Rectal smooth muscle tissue (tissue), 1 donor: ENCODE results near the gene BAZ1B.
"Not testable (repeated sequence)": the region's sequence is repeated elsewhere in the genome, so short reads cannot be mapped to it uniquely, and the experiment has no call there.

ENCODE experiments used
- H3K27ac ChIP-seq: one replicate; pipeline ENCODE4 v1.7.0; 2013; ENCODE audit warnings: low read depth, low read length, inconsistent platforms
- H3K27me3 ChIP-seq: one replicate; pipeline ENCODE4 v1.7.0; 2013; ENCODE audit warnings: low read length; ENCODE audit not compliant: control insufficient read depth, insufficient read depth
- H3K36me3 ChIP-seq: one replicate; pipeline ENCODE4 v1.7.0; 2013; ENCODE audit warnings: low read length; ENCODE audit not compliant: control insufficient read depth, insufficient read depth
- H3K4me1 ChIP-seq: one replicate; pipeline ENCODE4 v1.7.0; 2013; ENCODE audit warnings: low read length; ENCODE audit not compliant: control insufficient read depth, insufficient read depth
- H3K4me3 ChIP-seq: one replicate; pipeline ENCODE4 v1.7.0; 2013; ENCODE audit warnings: low read length
- H3K9ac ChIP-seq: one replicate; pipeline ENCODE4 v1.7.0; 2013; ENCODE audit warnings: low read length

Gene BAZ1B

DNA sequence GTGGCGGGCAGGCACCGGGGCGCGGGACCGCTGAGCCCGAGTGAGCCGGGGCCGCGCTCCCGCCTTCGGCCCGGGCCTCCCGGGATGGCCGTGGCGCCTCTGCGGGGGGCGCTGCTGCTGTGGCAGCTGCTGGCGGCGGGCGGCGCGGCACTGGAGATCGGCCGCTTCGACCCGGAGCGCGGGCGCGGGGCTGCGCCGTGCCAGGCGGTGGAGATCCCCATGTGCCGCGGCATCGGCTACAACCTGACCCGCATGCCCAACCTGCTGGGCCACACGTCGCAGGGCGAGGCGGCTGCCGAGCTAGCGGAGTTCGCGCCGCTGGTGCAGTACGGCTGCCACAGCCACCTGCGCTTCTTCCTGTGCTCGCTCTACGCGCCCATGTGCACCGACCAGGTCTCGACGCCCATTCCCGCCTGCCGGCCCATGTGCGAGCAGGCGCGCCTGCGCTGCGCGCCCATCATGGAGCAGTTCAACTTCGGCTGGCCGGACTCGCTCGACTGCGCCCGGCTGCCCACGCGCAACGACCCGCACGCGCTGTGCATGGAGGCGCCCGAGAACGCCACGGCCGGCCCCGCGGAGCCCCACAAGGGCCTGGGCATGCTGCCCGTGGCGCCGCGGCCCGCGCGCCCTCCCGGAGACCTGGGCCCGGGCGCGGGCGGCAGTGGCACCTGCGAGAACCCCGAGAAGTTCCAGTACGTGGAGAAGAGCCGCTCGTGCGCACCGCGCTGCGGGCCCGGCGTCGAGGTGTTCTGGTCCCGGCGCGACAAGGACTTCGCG is 88.0 kb downstream of the BAZ1B start:
- H3K27me3 ChIP-seq: peaks cover 3% of the 10 kb centered on the region
- peaks cover 1% of the 10 kb centered on the region for H3K36me3 ChIP-seq
- no peak overlapping the region for H3K27ac ChIP-seq
- H3K4me3 ChIP-seq: peak overlapping the region; percentile 46
- H3K9ac ChIP-seq: no peak overlapping the region
- no peaks in the 10 kb centered on the region for H3K4me1 ChIP-seq

GRCh38 chr7:73432676-73433075 is 89.4 kb downstream of the BAZ1B start:
- Histone ChIP-seq H3K4me1 (no peaks in the 10 kb centered on the region), H3K36me3 (no peaks in the 10 kb centered on the region), H3K4me3 (no peak overlapping the region), H3K9ac (no peak overlapping the region), H3K27me3 (peaks cover 7% of the 10 kb centered on the region), H3K27ac (no peak overlapping the region)

DNA sequence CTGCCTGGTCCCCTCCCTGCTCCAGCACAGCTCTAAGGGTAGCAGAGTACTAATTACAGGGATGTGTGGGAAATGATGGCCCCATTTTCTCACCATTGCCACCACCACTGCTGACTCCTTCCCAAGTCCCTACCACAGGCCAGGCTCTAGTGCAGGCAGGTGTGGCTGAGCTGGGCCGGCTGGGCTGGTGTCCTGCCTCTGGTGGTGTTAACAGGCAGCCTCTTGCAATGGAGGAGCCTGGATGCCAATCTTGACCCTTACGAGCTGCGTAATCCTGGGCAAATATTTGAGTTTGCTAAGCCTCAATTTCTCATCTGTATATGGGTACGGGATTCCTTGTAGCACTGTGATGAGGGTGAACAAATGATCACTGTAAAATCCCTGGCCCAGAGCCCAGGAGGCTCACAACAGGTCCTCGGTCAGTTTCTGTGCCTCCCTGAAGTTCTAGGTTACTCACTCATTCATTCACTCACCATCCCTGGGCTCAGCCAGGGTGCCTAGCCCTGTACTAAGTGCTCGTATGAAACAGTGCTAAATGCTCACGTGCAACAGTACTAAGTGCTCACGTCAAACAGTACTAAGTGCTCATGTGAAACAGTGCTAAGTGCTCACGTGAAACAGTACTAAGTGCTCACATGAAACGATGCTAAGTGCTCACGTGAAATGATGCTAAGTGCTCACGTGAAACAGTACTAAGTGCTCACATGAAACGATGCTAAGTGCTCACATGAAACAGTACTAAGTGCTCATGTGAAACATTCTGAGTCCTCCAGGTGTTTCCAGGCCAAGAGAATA is 90.9 kb downstream of the BAZ1B start:
- H3K27ac ChIP-seq: no peak overlapping the region
- H3K36me3 ChIP-seq: no peaks in the 10 kb centered on the region
- H3K27me3 ChIP-seq: peaks cover 7% of the 10 kb centered on the region
- no peak overlapping the region for H3K9ac ChIP-seq
- H3K4me3 ChIP-seq: no peak overlapping the region
- H3K4me1 ChIP-seq: no peaks in the 10 kb centered on the region

GRCh38 chr7:73430540-73430939 is 91.6 kb downstream of the BAZ1B start:
- not testable (repeated sequence) for H3K27me3 ChIP-seq, H3K27ac ChIP-seq, H3K9ac ChIP-seq, H3K4me1 ChIP-seq, H3K36me3 ChIP-seq, H3K4me3 ChIP-seq

DNA sequence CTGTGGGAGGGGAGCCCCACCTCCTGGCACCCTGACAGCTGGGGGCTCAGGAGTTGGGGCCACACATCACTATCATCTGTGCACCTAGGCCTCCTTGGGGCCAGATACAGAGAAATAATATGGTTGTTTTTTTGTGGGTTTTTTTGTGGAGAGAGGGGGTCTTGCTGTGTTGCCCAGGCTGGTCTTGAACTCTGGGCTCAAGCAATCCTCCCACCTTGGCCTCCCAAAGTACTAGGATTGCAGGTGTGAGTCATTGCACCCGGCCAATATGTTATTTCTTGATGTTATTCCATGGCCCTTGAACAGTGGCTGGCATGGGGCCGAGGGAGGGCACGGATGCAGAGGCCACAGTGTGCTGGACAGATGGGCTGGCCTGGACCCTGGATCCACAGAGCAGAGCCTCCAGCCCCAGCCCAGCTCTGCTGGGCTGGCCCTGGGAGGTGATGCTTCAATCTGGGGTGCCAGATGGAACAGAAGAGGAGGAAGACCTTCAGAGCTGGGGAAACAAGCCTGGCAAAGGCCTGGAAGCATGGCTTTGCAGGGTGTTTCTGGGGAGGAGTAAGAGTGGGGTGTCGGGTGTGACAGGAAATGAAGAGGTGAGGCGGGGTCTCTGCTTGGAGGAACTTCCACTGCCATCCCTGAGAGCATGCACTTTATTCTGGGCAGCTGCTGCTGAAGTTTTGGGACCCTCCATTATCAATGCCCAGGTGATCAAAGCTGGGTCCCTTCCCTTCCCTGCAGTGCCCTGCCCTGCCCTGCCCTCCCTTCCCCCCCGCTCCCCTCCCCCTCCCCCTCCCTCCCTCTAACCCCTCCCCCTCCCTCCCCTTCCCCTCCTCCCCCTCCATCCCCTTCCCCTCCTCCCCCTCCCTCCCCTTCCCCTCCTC is 92.2 kb downstream of the BAZ1B start:
- no peak overlapping the region for H3K9ac ChIP-seq
- H3K4me3 ChIP-seq: no peak overlapping the region
- no peak overlapping the region for H3K27ac ChIP-seq
- H3K36me3 ChIP-seq: no peaks in the 10 kb centered on the region
- peaks cover 7% of the 10 kb centered on the region for H3K27me3 ChIP-seq
- no peaks in the 10 kb centered on the region for H3K4me1 ChIP-seq

DNA sequence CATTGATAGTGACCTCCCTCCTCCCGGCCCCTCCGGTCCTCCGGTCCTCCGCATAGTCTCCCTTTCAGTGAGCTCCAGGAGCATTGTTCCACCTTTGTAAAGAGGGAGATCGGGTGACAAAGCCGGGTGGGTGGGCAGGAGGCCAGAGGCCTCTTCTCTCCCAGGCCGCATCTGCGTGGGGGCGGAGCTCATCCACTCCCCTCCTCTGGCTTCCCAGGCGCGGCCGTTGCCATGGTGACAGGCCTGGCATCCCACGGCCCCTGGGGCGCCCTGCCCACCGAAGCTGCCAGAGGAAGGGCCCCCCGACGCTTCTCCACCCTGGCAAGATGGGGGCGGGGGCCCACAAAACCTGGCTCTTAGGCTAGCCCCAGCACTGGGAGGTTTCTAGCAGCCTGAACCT is 92.9 kb downstream of the BAZ1B start:
- Histone ChIP-seq H3K4me1 (no peaks in the 10 kb centered on the region), H3K27ac (no peak overlapping the region), H3K4me3 (no peak overlapping the region), H3K27me3 (peaks cover 7% of the 10 kb centered on the region), H3K9ac (no peak overlapping the region), H3K36me3 (no peaks in the 10 kb centered on the region)

GRCh38 chr7:73427902-73428787 is 93.9 kb downstream of the BAZ1B start:
- H3K36me3 ChIP-seq: no peaks in the 10 kb centered on the region
- no peaks in the 10 kb centered on the region for H3K4me1 ChIP-seq
- no peak overlapping the region for H3K4me3 ChIP-seq
- peaks cover 7% of the 10 kb centered on the region for H3K27me3 ChIP-seq
- H3K9ac ChIP-seq: no peak overlapping the region
- no peak overlapping the region for H3K27ac ChIP-seq

- Histone ChIP-seq H3K4me1 (no peaks in the 10 kb centered on the region), H3K9ac (no peak overlapping the region), H3K27me3 (peaks cover 7% of the 10 kb centered on the region), H3K4me3 (no peak overlapping the region), H3K27ac (no peak overlapping the region), H3K36me3 (no peaks in the 10 kb centered on the region)
Measured at GRCh38 chr7:73426016-73426415, 96.1 kb downstream of the BAZ1B start.

DNA sequence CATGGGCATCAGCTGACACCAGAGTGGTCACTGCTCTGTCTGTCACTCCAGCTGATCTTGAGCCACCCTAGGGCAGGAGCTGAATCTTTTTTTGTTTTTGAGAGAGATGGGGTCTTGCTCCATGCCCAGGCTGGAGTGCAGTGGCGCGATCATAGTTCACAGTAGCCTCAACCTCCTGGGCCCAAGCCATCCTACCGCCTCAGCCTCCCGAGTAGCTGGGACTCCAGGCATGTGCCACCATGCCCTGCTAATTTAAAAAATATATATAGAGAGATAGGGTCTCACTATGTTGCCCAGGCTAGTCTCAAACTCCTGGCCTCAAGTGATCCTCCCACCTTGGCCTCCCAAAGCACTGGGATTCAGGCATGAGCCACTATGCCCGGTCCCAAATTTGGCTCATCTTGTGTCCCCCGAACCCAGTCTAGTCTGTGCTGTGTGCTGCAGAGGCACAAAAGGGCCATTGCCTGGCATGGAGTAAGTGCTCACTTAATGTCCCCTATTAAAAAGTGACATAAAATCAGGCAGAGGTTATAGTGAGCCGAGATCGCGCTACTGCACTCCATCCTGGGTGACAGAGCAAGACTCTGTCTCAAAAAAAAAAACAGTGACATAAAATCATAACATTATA is 96.6 kb downstream of the BAZ1B start:
- no peak overlapping the region for H3K4me3 ChIP-seq
- peaks cover 7% of the 10 kb centered on the region for H3K27me3 ChIP-seq
- H3K4me1 ChIP-seq: no peaks in the 10 kb centered on the region
- H3K9ac ChIP-seq: no peak overlapping the region
- H3K36me3 ChIP-seq: no peaks in the 10 kb centered on the region
- H3K27ac ChIP-seq: no peak overlapping the region

GRCh38 chr7:73424489-73424885 is 97.6 kb downstream of the BAZ1B start:
- H3K9ac ChIP-seq: no peak overlapping the region
- H3K4me3 ChIP-seq: no peak overlapping the region
- H3K27ac ChIP-seq: no peak overlapping the region
- H3K36me3 ChIP-seq: no peaks in the 10 kb centered on the region
- H3K4me1 ChIP-seq: no peaks in the 10 kb centered on the region
- H3K27me3 ChIP-seq: peaks cover 7% of the 10 kb centered on the region
